H9 (cell line): ENCODE data around the gene TNIK. TPM values are rescaled to one million over a fixed set of nuclear protein-coding genes. Genes with fewer than 3 reads are reported as not detected.

Experiments used
- DNase-seq: peaks from one replicate; pipeline ENCODE4 v3.0.0-alpha.2; 2017
- H2AFZ ChIP-seq: one replicate; pipeline ENCODE4 v1.6.1; 2013; ENCODE audit warnings: mild to moderate bottlenecking, low read length, control low read depth, moderate library complexity
- H2AK5ac ChIP-seq: 2 replicates; pipeline ENCODE4 v1.6.1; 2013; ENCODE audit warnings: low read length, control low read depth, mixed read lengths; ENCODE audit not compliant: insufficient read length
- H2BK120ac ChIP-seq: one replicate; pipeline ENCODE4 v1.6.1; 2013; ENCODE audit warnings: low read depth, mild to moderate bottlenecking, low read length, control low read depth, inconsistent platforms; ENCODE audit not compliant: poor library complexity, severe bottlenecking
- H2BK12ac ChIP-seq: 2 replicates; pipeline ENCODE4 v1.6.1; 2013; ENCODE audit warnings: low read length, control low read depth, mixed read lengths, low read depth; ENCODE audit not compliant: insufficient read length
- H2BK15ac ChIP-seq: 2 replicates; pipeline ENCODE4 v1.6.1; 2013; ENCODE audit warnings: low read depth, low read length, control low read depth
- H2BK20ac ChIP-seq: one replicate; pipeline ENCODE4 v1.6.1; 2013; ENCODE audit warnings: low read depth, mild to moderate bottlenecking, low read length, control low read depth, inconsistent platforms; ENCODE audit not compliant: poor library complexity, severe bottlenecking
- H2BK5ac ChIP-seq: 2 replicates; pipeline ENCODE4 v1.6.1; 2013; ENCODE audit warnings: low read length, control low read depth, mixed read lengths; ENCODE audit not compliant: insufficient read length
- H3K14ac ChIP-seq: 2 replicates; pipeline ENCODE4 v1.6.1; 2013; ENCODE audit warnings: low read length, control low read depth; ENCODE audit not compliant: insufficient read depth
- H3K18ac ChIP-seq: 2 replicates; pipeline ENCODE4 v1.6.1; 2013; ENCODE audit warnings: low read depth, mild to moderate bottlenecking, mixed read lengths, low read length, control low read depth; ENCODE audit not compliant: insufficient read length
- H3K23ac ChIP-seq: 2 replicates; pipeline ENCODE4 v1.6.1; 2013; ENCODE audit warnings: low read length, control low read depth, mixed read lengths, low read depth; ENCODE audit not compliant: insufficient read length
- H3K23me2 ChIP-seq: 2 replicates; pipeline ENCODE4 v1.6.1; 2013; ENCODE audit warnings: low read depth, mild to moderate bottlenecking, mixed read lengths, low read length, control low read depth; ENCODE audit not compliant: insufficient read length, poor library complexity, severe bottlenecking
- H3K27ac ChIP-seq: 2 replicates; pipeline ENCODE4 v1.5.1; 2013; ENCODE audit warnings: low read length, control low read depth, mixed read lengths, low read depth; ENCODE audit not compliant: insufficient read length
- H3K27me3 ChIP-seq: 2 replicates; pipeline ENCODE4 v1.6.1; 2013; ENCODE audit warnings: low read length, control low read depth, inconsistent platforms; ENCODE audit not compliant: insufficient read depth
- H3K4ac ChIP-seq: 2 replicates; pipeline ENCODE4 v1.6.1; 2013; ENCODE audit warnings: low read depth, mild to moderate bottlenecking, control low read depth, inconsistent platforms, low read length, moderate library complexity
- H3K4me1 ChIP-seq: 2 replicates; pipeline ENCODE4 v1.6.1; 2013; ENCODE audit warnings: low read length, control low read depth, inconsistent platforms; ENCODE audit not compliant: insufficient read depth
- H3K4me2 ChIP-seq: 2 replicates; pipeline ENCODE4 v1.6.1; 2013; ENCODE audit warnings: low read length, control low read depth, mixed read lengths; ENCODE audit not compliant: insufficient read length, insufficient read depth
- H3K56ac ChIP-seq: 2 replicates; pipeline ENCODE4 v1.6.1; 2013; ENCODE audit warnings: low read depth, mild to moderate bottlenecking, mixed read lengths, low read length, control low read depth; ENCODE audit not compliant: insufficient read length
- H3K79me1 ChIP-seq: 2 replicates; pipeline ENCODE4 v1.6.1; 2013; ENCODE audit warnings: low read depth, mild to moderate bottlenecking, moderate library complexity, low read length, control low read depth, inconsistent platforms; ENCODE audit not compliant: insufficient read depth, poor library complexity, severe bottlenecking
- H3K79me2 ChIP-seq: 2 replicates; pipeline ENCODE4 v1.6.1; 2013; ENCODE audit warnings: low read length, control low read depth, inconsistent platforms; ENCODE audit not compliant: insufficient read depth
- H3K9ac ChIP-seq: 2 replicates; pipeline ENCODE4 v1.6.1; 2013; ENCODE audit warnings: low read length, control low read depth, mixed read lengths; ENCODE audit not compliant: insufficient read length; ENCODE audit errors: extremely low read depth
- H3K9me3 ChIP-seq: one replicate; pipeline ENCODE4 v1.6.1; 2013; ENCODE audit warnings: low read depth, low read length, inconsistent platforms; ENCODE audit not compliant: control insufficient read depth
- H3T11ph ChIP-seq: one replicate; pipeline ENCODE4 v1.6.1; 2013; ENCODE audit warnings: mild to moderate bottlenecking, low read length, control low read depth, inconsistent platforms
- H4K20me1 ChIP-seq: one replicate; pipeline ENCODE4 v1.6.1; 2013; ENCODE audit not compliant: control insufficient read depth, insufficient read length, insufficient read depth
- H4K5ac ChIP-seq: 2 replicates; pipeline ENCODE4 v1.6.1; 2013; ENCODE audit warnings: low read depth, mild to moderate bottlenecking, mixed read lengths, low read length, control low read depth; ENCODE audit not compliant: insufficient read length
- H4K8ac ChIP-seq: replicated peaks from 2 replicates; pipeline ENCODE4 v1.6.1; 2013; ENCODE audit warnings: low read length, control low read depth, mixed read lengths, low read depth; ENCODE audit not compliant: insufficient read length
- H4K91ac ChIP-seq: 2 replicates; pipeline ENCODE4 v1.6.1; 2013; ENCODE audit warnings: low read depth, mild to moderate bottlenecking, moderate library complexity, mixed read lengths, low read length, control low read depth; ENCODE audit not compliant: insufficient read length
- H3K27ac Mint-ChIP-seq, 3 experiments: 2 replicates in 2 of 3; 3 replicates in 1 of 3; pipeline ENCODE4 v1.8.0; 2020 to 2021; ENCODE audit warnings: mixed read lengths in 3 of 3, mild to moderate bottlenecking in 1 of 3, moderate library complexity in 1 of 3
- H3K27me3 Mint-ChIP-seq: 2 replicates; pipeline ENCODE4 v1.8.0; 2021; ENCODE audit warnings: low read depth, mild to moderate bottlenecking, moderate library complexity, mixed read lengths
- H3K36me3 Mint-ChIP-seq, 3 experiments: 2 replicates in 2 of 3; 3 replicates in 1 of 3; pipeline ENCODE4 v1.8.0; 2020 to 2021; ENCODE audit warnings: low read depth in 3 of 3, mixed read lengths in 3 of 3; ENCODE audit not compliant: insufficient read depth in 1 of 3
- H3K4me1 Mint-ChIP-seq, 2 experiments: 2 replicates each; pipeline ENCODE4 v1.8.0; 2020; ENCODE audit warnings: mixed read lengths in 2 of 2
- H3K4me3 Mint-ChIP-seq, 2 experiments: 2 replicates in 1 of 2; 3 replicates in 1 of 2; pipeline ENCODE4 v1.8.0; 2020 to 2021; ENCODE audit warnings: mild to moderate bottlenecking in 2 of 2, mixed read lengths in 2 of 2, moderate library complexity in 1 of 2
- H3K9me3 Mint-ChIP-seq, 2 experiments: 2 replicates in 1 of 2; 3 replicates in 1 of 2; pipeline ENCODE4 v1.8.0; 2020; ENCODE audit warnings: mild to moderate bottlenecking in 2 of 2, mixed read lengths in 2 of 2, moderate library complexity in 1 of 2
- CTCF ChIP-seq: fragments of 200-600 bp; sonication (generic); conservative IDR thresholded peaks from 3 replicates; pipeline ENCODE4 v1.8.0; 2021; ENCODE audit warnings: antibody characterized with exemption, mild to moderate bottlenecking
- WGBS: extraction: QIAGEN DNeasy Blood & Tissue Kit; methylation state at CpG from one replicate; pipeline ENCODE4 v1.1.7; 2013; ENCODE audit warnings: missing lambda C conversion rate, low lambda C conversion rate, mixed read lengths; ENCODE audit not compliant: insufficient read length; ENCODE audit errors: extremely low coverage; 5-methylcytosine and 5-hydroxymethylcytosine counted together
- total RNA-seq: library from RNA; stranded (reverse); gene quantifications from 2 replicates; pipeline ENCODE4 v1.2.1, GENCODE V29; 2021

TNIK gene
- total RNA-seq, 1 experiment from 2014 or later: 15.9 TPM

GRCh38 chr3:171339598-171339997, 120.6 kb downstream of the TNIK start:
- Histone ChIP-seq H2BK15ac (no peak overlapping the region), H3K27ac (no peak overlapping the region), H3K14ac (no peak overlapping the region), H3K23ac (no peak overlapping the region), H4K8ac (no peak overlapping the region), H3K4me2 (no peak overlapping the region), H3K4ac (no peak overlapping the region), H3K79me2 (peaks cover 2% of the 10 kb centered on the region; the same call in 1 of the 2 replicates), H3K27me3 (no peaks in the 10 kb centered on the region), H3K56ac (no peak overlapping the region), H2AFZ (no peak overlapping the region), H3K9me3 (no peaks in the 10 kb centered on the region), H2BK20ac (no peak overlapping the region), H2BK5ac (no peak overlapping the region), H2BK120ac (no peak overlapping the region), H4K20me1 (no peaks in the 10 kb centered on the region), H3K9ac (no peak overlapping the region), H4K5ac (no peak overlapping the region), H2AK5ac (no peak overlapping the region), H3K23me2 (no peaks in the 10 kb centered on the region), H4K91ac (no peak overlapping the region), H3K79me1 (no peaks in the 10 kb centered on the region), H2BK12ac (no peak overlapping the region), H3K4me1 (no peaks in the 10 kb centered on the region; the same call in 1 of the 2 replicates), H3T11ph (no peak overlapping the region), H3K18ac (no peak overlapping the region)
- no peak overlapping the region for H3K4me3 Mint-ChIP-seq
- no peaks in the 10 kb centered on the region for H3K27me3 Mint-ChIP-seq
- no peak overlapping the region for H3K27ac Mint-ChIP-seq
- peaks cover 3 to 5% (median 5%) of the 10 kb centered on the region in 3 experiments; a peak in 5 of 7 replicates for H3K36me3 Mint-ChIP-seq
- peaks cover 3% of the 10 kb centered on the region in 2 experiments; a peak in 3 of 5 replicates for H3K9me3 Mint-ChIP-seq
- WGBS: no CpG with 5 or more reads among the region's 4 CpGs
- no peak for DNase-seq
- peaks cover 11 to 12% of the 10 kb centered on the region in 2 experiments for H3K4me1 Mint-ChIP-seq
- no peak for TF ChIP-seq CTCF
